HG03520 (cell line): ENCODE data around the gene HBD.
"Not testable (repeated sequence)": the region's sequence is repeated elsewhere in the genome, so short reads cannot be mapped to it uniquely, and the experiment has no call there.

Source experiments
- ATAC-seq: cut with Tn5 transposase; IDR thresholded peaks from one replicate; pipeline ENCODE4 v1.9.1; 2021; ENCODE audit warnings: mild to moderate bottlenecking, moderate library complexity; ENCODE audit not compliant: unreplicated experiment

HBD gene

DNA sequence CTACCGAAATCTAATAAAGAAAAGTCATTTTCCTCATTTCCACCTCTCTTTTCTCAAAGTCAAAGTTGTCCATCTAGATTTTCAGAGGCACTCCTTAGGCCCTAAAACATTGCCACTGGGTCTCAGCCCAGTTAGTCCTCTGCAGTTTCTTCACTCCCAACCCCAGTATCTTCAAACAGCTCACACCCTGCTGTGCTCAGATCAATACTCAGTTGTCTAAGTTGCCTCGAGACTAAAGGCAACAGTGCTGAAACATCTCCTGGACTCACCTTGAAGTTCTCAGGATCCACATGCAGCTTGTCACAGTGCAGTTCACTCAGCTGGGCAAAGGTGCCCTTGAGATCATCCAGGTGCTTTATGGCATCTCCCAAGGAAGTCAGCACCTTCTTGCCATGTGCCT is 19.7 kb upstream of the HBD start:
- ATAC-seq, result not testable (repeated sequence)

DNA sequence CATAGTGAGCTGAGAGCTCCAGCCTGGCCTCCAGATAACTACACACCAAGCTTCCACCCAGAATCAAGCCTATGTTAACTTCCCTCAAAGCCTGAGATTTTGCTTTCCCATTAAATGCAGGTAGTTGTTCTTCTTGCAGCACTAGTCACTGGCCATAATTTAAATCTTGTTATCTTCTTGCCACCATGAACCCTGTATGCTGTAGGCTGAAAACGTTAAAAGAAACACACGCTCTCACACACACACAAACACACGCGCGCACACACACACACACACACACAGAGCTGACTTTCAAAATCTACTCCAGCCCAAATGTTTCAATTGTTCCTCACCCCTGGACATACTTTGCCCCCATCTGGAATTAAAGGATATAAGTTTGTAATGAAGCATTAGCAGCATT is 19.2 kb upstream of the HBD start:
- not testable (repeated sequence) for ATAC-seq

DNA sequence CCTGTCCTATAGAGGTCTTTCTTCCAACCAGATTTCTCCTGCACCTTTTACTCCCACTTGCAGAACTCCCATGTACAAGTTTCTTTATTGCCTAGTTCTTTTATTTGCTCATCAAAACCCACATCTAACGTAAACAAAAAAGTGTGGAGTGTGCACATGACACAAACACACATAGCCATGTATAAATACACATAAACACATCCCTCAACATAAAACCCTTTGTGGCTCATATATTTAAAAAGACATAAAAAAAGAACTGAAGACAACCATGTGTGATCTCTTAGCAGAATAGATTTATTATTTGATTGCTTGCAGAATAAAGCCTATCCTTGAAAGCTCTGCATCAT is 18.6 kb upstream of the HBD start:
- ATAC-seq, result no peak

GRCh38 chr11:5252192-5252918 is 18.1 kb upstream of the HBD start:
- ATAC-seq, result no peak

DNA sequence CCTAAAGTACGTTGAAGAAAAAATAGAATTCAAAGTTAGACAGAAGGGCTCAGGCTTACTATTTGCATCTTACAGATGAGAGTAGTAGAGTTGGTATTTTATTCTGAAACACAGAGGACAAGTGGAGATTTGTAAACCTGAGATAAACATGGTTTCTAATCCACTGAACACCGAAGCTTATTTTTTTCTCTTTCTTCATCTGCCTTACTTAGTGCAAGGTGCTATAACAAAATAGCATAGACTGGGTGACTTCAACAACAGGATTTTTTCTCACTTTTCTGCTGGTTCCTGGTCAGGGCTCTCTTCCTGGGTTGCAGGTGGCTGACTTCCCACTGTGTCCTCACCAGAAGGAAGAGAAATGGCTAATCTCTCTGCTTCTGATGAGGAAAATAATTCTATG is 17.5 kb upstream of the HBD start:
- ATAC-seq, result no peak

- ATAC-seq, result no peak
Observed at GRCh38 chr11:5250543-5251204, 16.4 kb upstream of the HBD start.

GRCh38 chr11:5249807-5250396 is 15.6 kb upstream of the HBD start, which contains the start of gene HBG1:
HBG1 (minus strand) TSS chr11:5249857; CDS start chr11:5249804, 53 bp downstream.
- ATAC-seq, result not testable (repeated sequence)

DNA sequence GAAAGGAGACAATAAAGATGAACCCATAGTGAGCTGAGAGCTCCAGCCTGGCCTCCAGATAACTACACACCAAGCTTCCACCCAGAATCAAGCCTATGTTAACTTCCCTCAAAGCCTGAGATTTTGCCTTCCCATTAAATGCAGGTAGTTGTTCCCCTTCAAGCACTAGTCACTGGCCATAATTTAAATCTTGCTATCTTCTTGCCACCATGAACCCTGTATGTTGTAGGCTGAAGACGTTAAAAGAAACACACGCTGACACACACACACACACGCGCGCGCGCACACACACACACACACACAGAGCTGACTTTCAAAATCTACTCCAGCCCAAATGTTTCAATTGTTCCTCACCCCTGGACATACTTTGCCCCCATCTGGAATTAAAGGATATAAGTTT is 14.2 kb upstream of the HBD start:
- ATAC-seq, result not testable (repeated sequence)

GRCh38 chr11:5247472-5248192 is 13.3 kb upstream of the HBD start:
- ATAC-seq, result no peak

GRCh38 chr11:5246772-5247471 is 12.6 kb upstream of the HBD start:
- ATAC-seq, result no peak

- no peak for ATAC-seq
Observed at GRCh38 chr11:5245155-5245554, 10.9 kb upstream of the HBD start.

DNA sequence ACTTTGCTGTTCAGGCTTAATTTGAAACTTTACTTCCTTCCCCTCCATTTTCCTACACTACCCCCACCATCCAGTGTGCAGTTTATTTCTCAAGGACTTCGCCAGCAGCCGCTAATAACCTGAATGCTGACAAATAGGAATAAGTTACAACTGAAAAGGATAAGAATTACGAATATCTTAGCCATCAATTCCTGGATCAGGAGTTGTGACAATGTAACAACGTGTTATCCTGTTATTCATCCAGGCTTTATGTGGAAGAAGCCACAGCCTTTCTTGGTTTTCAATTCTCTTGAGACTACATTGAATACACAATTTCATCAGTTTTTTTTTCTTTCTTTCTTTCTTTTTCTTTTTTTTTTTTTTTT is 9.5 kb upstream of the HBD start:
- no peak for ATAC-seq

DNA sequence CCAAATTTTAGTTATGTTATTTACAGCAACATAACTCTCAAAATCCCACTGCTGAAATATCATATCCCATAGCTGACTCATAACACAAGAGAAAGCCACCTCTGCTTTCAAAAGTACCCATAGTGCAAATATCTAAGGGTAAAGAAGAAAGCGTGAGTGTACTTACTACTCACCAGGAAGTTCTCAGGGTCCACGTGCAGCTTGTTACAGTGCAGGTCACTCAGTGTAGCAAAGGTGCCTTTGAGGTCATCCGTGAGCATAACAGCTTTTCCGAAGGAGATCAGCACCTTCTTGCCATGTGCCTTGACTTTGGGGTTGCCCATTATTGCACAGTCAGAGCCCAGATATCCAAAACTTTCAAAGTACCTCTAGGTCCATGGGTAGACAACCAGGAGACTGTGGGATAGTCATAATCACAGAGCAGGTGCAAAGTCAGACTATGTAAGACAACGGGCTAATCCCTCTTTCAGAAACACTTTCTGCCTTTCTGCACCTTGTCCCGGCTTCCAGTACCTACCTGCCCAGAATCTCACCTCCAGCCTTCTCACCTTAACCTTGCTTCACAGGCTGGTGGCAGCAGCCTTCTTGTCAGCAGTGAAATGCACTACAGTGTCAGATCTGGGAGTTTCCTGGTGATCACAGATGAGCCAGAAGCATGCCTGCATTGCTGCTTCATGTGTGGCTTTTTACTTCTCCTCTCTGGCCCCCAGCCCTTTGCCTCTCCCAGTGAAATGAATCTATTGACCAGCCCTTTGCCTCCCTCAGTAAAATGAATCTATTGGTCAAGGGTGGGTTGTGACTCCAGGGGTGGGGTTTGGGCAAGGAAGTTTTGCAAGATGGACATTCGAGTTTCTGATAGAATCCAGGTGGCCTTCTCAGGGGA is 8.9 kb upstream of the HBD start:
- peak; percentile 89 for ATAC-seq

GRCh38 chr11:5242208-5242607 is 7.9 kb upstream of the HBD start:
- no peak for ATAC-seq

DNA sequence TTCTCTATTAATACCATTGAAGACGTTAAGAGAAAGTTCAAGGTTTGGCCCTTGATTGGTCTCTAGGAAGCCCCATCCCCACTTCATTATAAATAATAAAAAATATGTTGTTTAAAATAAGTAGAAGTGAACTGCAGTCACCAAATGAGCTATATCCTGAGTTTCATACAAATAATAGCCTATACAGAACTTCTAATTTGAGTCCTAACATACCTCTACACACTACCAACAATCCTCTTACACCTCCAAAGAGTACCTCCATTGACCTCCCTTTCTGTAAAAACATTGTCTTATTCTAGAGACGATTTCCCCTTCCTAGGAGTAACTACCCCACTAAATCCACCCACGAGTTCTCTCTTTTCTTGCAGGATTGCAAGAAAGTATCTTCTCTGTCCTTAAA is 7.2 kb upstream of the HBD start:
- no peak for ATAC-seq

- ATAC-seq, result no peak
Observed at GRCh38 chr11:5240458-5240857, 6.2 kb upstream of the HBD start.

DNA sequence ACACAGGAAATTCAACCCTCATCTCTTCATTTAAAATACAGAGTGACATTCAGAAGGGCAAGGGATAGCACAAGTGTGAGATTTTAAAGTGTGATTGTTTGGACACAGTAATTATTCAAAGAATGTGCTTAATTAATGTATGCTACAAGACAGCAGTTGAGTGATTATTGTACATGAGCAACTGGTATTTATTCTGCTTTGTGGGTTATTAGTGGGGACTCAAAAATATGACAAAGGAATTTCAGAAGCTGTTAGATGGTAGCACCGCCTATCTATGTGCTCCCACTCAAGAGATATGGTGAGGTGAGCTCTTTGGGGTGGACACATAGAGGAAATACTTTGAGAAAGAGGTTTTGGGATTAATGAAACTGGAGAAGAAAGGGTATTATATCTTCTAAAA is 5.8 kb upstream of the HBD start:
- no peak for ATAC-seq

DNA sequence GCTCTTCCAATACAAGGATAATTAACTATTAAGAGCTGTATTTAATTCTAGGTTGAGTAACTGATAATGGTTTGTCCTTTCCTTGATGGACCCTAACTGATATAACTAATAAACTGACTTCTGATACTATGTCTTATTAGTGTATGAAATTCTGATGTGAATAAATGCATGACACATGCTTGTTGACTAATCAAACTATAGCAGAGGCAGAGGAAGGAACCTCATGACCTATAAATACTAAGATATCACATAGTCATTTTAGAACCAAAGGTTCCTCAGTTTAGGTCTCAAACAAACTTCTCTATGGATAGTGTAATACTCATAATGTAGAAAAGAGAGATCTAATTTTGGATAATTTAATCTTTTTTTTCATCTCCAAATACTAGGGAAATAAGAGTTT is 4.8 kb upstream of the HBD start:
- ATAC-seq, result no peak

GRCh38 chr11:5238486-5238885 is 4.2 kb upstream of the HBD start:
- ATAC-seq, result no peak

- no peak for ATAC-seq
Observed at GRCh38 chr11:5237420-5237819, 3.1 kb upstream of the HBD start.
